Lower leg skin (tissue), 3 donors: ENCODE measurements around the gene AP3S1.

Experiments used
- POLR2A ChIP-seq, 2 donors: fragments of 450-650 bp; IDR thresholded peaks; one replicate each; pipeline ENCODE4 v1.6.1; 2016 to 2017; ENCODE audit warnings: antibody characterized with exemption in 2 of 2, mild to moderate bottlenecking in 1 of 2, moderate library complexity in 1 of 2
- TF ChIP-seq, protein P1 (sequence below), 3 donors: fragments of 450-650 bp; IDR thresholded peaks; one replicate each; pipeline ENCODE4 v1.5.1; 2016; ENCODE audit warnings: antibody characterized with exemption in 3 of 3, mild to moderate bottlenecking in 3 of 3, moderate library complexity in 2 of 3

DNA sequence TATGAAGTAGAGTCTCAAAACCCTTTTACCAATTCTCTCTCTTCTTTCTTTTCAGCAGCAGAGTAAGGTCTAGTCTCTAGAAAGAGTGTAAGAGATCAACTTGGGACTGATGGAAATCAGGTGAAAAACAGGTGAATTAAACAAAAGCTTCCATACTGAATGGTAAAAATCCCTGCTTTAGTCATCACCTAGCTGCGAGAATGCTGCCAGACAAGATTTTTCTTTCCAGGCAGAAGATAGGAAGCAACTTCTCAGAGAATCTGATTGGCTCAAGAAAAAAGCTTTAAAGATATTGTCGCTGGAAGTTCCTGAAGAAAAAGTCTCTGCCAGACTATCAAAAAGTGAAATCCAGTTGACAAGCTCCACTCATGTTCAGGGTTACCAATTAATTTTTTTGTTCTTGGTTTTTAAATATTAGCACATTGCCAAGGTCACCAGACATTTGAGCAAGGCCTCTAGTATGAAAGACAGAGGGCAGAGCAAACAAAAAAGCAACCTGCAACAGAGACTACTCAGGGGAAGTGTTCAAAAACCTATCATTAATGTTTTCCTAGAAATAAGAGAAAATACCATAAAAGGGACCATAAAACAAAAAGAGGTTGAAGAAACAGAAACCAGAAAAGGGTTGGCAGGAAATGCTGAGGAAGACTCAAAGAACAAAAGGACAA is 34.6 kb upstream of the AP3S1 start:
- TF ChIP-seq, protein P1, sequence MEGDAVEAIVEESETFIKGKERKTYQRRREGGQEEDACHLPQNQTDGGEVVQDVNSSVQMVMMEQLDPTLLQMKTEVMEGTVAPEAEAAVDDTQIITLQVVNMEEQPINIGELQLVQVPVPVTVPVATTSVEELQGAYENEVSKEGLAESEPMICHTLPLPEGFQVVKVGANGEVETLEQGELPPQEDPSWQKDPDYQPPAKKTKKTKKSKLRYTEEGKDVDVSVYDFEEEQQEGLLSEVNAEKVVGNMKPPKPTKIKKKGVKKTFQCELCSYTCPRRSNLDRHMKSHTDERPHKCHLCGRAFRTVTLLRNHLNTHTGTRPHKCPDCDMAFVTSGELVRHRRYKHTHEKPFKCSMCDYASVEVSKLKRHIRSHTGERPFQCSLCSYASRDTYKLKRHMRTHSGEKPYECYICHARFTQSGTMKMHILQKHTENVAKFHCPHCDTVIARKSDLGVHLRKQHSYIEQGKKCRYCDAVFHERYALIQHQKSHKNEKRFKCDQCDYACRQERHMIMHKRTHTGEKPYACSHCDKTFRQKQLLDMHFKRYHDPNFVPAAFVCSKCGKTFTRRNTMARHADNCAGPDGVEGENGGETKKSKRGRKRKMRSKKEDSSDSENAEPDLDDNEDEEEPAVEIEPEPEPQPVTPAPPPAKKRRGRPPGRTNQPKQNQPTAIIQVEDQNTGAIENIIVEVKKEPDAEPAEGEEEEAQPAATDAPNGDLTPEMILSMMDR (IDR thresholded peaks at IDR 0.05): no peak
- TF ChIP-seq POLR2A (IDR thresholded peaks at IDR 0.05): no peak
